Karpas-422 (cell line): ENCODE measurements around the gene RFTN1. TPM values are rescaled to one million over a fixed set of nuclear protein-coding genes. Genes with fewer than 3 reads are reported as not detected.

ENCODE experiments used
- DNase-seq: peaks from one replicate; pipeline ENCODE4 v3.0.0-alpha.2; 2015
- H2AFZ ChIP-seq: fragments of 200-600 bp; sonication (generic); 2 replicates; pipeline ENCODE4 v1.6.1; 2014; ENCODE audit warnings: antibody characterized with exemption, low read length, mixed read lengths
- H3K27ac ChIP-seq: fragments of 200-600 bp; sonication (generic); 2 replicates; pipeline ENCODE4 v1.5.1; 2014; ENCODE audit warnings: mild to moderate bottlenecking, low read length, moderate library complexity
- H3K27me3 ChIP-seq: fragments of 200-600 bp; sonication (generic); 2 replicates; pipeline ENCODE4 v1.6.1; 2014; ENCODE audit warnings: low read length, mixed read lengths
- H3K36me3 ChIP-seq: fragments of 200-600 bp; sonication (generic); 2 replicates; pipeline ENCODE4 v1.6.1; 2014; ENCODE audit warnings: low read length, mixed read lengths; ENCODE audit not compliant: insufficient read depth
- H3K4me1 ChIP-seq: fragments of 200-600 bp; sonication (generic); 2 replicates; pipeline ENCODE4 v1.6.1; 2014; ENCODE audit warnings: mild to moderate bottlenecking, low read length, mixed read lengths
- H3K4me2 ChIP-seq: fragments of 200-600 bp; sonication (generic); 2 replicates; pipeline ENCODE4 v1.6.1; 2014; ENCODE audit warnings: low read length, low read depth, mild to moderate bottlenecking; ENCODE audit not compliant: poor library complexity, severe bottlenecking
- H3K4me3 ChIP-seq: fragments of 200-600 bp; sonication (generic); 2 replicates; pipeline ENCODE4 v1.5.1; 2014; ENCODE audit warnings: mild to moderate bottlenecking, antibody characterized with exemption, low read length, mixed read lengths
- H3K79me2 ChIP-seq: fragments of 200-600 bp; sonication (generic); 2 replicates; pipeline ENCODE4 v1.6.1; 2014; ENCODE audit warnings: mild to moderate bottlenecking, low read length, mixed read lengths
- H3K9ac ChIP-seq: fragments of 200-600 bp; sonication (generic); 2 replicates; pipeline ENCODE4 v1.6.0; 2014; ENCODE audit warnings: low read length
- H3K9me2 ChIP-seq: fragments of 200-600 bp; sonication (generic), shearing (Covaris generic); replicated peaks from 2 replicates; pipeline ENCODE4 v1.6.0; 2014; ENCODE audit warnings: mild to moderate bottlenecking, low read length, moderate library complexity; ENCODE audit not compliant: insufficient read depth
- H3K9me3 ChIP-seq: fragments of 300-700, 200-600 bp; sonication (generic); 2 replicates; pipeline ENCODE4 v1.6.1; 2014; ENCODE audit warnings: low read length, mixed read lengths
- H4K20me1 ChIP-seq: fragments of 200-600 bp; sonication (generic); 2 replicates; pipeline ENCODE4 v1.6.1; 2014; ENCODE audit warnings: mild to moderate bottlenecking, antibody characterized with exemption, low read length, low read depth; ENCODE audit not compliant: insufficient read depth
- total RNA-seq: library from RNA; depleted of rRNA; stranded (reverse); fragments of >200 nt; shearing (Covaris generic); gene quantifications from 2 replicates; pipeline ENCODE4 v1.2.3, GENCODE V29; 2014; ENCODE audit warnings: low replicate concordance

The RFTN1 gene
- total RNA-seq, 1 experiment from 2014 or later, result 291 TPM

DNA sequence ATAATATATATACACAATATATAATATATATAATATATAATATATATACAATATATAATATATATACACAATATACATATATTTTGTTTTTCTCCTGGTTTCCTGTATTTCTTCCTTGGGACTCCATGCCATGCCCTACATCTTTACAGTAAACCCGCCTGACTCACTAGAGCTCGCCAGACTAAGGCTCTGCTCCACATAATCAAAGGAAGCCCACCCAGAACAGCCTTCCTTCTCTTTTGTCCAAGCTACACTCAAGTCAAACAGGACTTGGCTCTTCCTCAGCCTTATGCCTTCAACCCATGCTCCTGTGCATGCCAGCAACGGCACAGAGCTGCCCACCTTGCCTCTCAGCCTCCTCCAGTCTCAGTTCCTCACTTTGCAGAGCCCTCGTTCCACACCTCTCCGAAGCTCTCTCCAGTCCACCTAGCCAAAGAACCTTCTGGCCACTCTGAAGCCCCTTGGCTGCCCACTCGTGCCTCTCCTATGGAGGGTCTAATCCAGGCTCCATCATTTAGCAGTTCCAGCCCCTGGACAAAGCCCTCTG, 109.1 kb downstream of the RFTN1 start:
- Histone ChIP-seq H3K4me2 (no peak overlapping the region), H3K9me2 (no peaks in the 10 kb centered on the region), H3K4me1 (peaks cover 56% of the 10 kb centered on the region), H3K79me2 (peaks cover 90% of the 10 kb centered on the region), H3K27ac (peak overlapping the region; percentile 72; the same call in 1 of the 2 replicates), H3K9me3 (no peaks in the 10 kb centered on the region), H3K27me3 (no peaks in the 10 kb centered on the region), H2AFZ (no peak overlapping the region), H3K9ac (no peak overlapping the region), H4K20me1 (peaks cover 7% of the 10 kb centered on the region; the same call in 1 of the 2 replicates), H3K4me3 (no peak overlapping the region), H3K36me3 (peaks cover 73% of the 10 kb centered on the region)
- no peak for DNase-seq

- Histone ChIP-seq H3K4me3 (no peak overlapping the region), H3K27ac (peak overlapping the region; percentile 46), H3K9me3 (no peaks in the 10 kb centered on the region), H3K79me2 (peaks cover 88% of the 10 kb centered on the region), H3K4me2 (no peak overlapping the region), H3K9ac (no peak overlapping the region), H3K36me3 (peaks cover 63% of the 10 kb centered on the region), H3K9me2 (no peaks in the 10 kb centered on the region), H2AFZ (no peak overlapping the region), H3K4me1 (peaks cover 38% of the 10 kb centered on the region), H4K20me1 (peaks cover 7% of the 10 kb centered on the region; the same call in 1 of the 2 replicates), H3K27me3 (no peaks in the 10 kb centered on the region)
- DNase-seq, result no peak
Observed at GRCh38 chr3:16402451-16402850, 111.0 kb downstream of the RFTN1 start.

DNA sequence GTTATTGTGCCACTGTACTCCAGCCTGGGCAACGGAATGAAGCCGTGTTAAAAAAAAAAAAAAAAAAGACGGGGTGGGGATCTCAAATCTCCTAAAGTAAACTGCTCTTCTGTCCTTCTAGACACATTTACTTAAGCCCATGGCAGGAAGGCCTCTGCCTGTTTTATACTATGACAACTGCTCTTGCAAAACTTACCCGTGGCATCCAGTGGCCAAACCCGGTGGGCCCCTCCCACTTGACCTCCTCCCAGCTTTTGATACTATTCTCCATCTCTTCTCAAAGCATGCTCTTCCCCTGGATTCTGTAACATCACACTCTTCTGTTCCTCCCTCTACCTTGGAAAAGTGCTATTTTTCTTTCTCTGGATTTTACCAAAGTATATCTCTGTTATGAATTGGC, 112.2 kb downstream of the RFTN1 start:
- Histone ChIP-seq H2AFZ (no peak overlapping the region), H3K9me2 (no peaks in the 10 kb centered on the region), H3K9ac (no peak overlapping the region), H3K79me2 (peaks cover 88% of the 10 kb centered on the region), H4K20me1 (peaks cover 7% of the 10 kb centered on the region; the same call in 1 of the 2 replicates), H3K4me3 (no peak overlapping the region), H3K4me2 (no peak overlapping the region), H3K36me3 (peaks cover 61% of the 10 kb centered on the region), H3K27me3 (no peaks in the 10 kb centered on the region), H3K27ac (0 out of 2 replicates have a peak overlapping the region, but pooled peaks have one; percentile 46), H3K4me1 (peaks cover 28% of the 10 kb centered on the region), H3K9me3 (no peaks in the 10 kb centered on the region)
- DNase-seq, result no peak

- no peaks in the 10 kb centered on the region for H3K9me2 ChIP-seq
- no peak overlapping the region for H3K4me3 ChIP-seq
- no peak overlapping the region for H2AFZ ChIP-seq
- no peak overlapping the region for H3K4me2 ChIP-seq
- H3K9me3 ChIP-seq, result no peaks in the 10 kb centered on the region
- no peak for DNase-seq
- H3K4me1 ChIP-seq, result peaks cover 19% of the 10 kb centered on the region
- peak overlapping the region; percentile 34 for H3K27ac ChIP-seq
- peaks cover 7% of the 10 kb centered on the region; the same call in 1 of the 2 replicates for H4K20me1 ChIP-seq
- H3K36me3 ChIP-seq, result peaks cover 60% of the 10 kb centered on the region
- H3K79me2 ChIP-seq, result peaks cover 88% of the 10 kb centered on the region
- no peak overlapping the region for H3K9ac ChIP-seq
- no peaks in the 10 kb centered on the region for H3K27me3 ChIP-seq
Observed at GRCh38 chr3:16400106-16400931, 113.2 kb downstream of the RFTN1 start.

DNA sequence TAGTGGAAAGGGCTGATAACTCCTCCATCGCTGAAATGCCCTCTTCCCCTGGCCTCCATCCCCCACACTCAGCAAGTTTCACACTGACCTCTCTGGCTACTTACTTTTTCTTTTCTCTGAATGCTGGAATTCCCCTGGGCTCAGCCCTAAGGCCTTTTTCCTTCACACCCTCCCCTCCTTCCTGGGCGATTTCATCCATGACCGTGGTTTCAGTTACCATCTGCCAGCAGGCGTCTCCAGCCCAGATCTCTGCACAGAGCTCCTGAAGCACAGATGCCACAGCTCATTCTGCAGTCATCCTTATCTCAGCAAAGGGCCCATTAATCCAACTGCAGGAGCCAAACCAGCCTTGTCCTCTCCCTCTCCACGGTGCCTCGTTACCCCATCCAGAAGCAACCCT, 114.0 kb downstream of the RFTN1 start:
- Histone ChIP-seq H2AFZ (no peak overlapping the region), H3K79me2 (peaks cover 87% of the 10 kb centered on the region), H3K27ac (peak overlapping the region; percentile 34), H3K4me2 (no peak overlapping the region), H4K20me1 (peaks cover 5% of the 10 kb centered on the region; the same call in 1 of the 2 replicates), H3K9me2 (no peaks in the 10 kb centered on the region), H3K27me3 (no peaks in the 10 kb centered on the region), H3K36me3 (peaks cover 60% of the 10 kb centered on the region), H3K4me3 (no peak overlapping the region), H3K9ac (no peak overlapping the region), H3K4me1 (peaks cover 22% of the 10 kb centered on the region), H3K9me3 (no peaks in the 10 kb centered on the region)
- no peak for DNase-seq

- peaks cover 93% of the 10 kb centered on the region for H3K79me2 ChIP-seq
- peaks cover 4% of the 10 kb centered on the region; the same call in 1 of the 2 replicates for H4K20me1 ChIP-seq
- peaks cover 22% of the 10 kb centered on the region for H3K4me1 ChIP-seq
- no peak overlapping the region for H3K4me2 ChIP-seq
- H3K4me3 ChIP-seq, result no peak overlapping the region
- no peak overlapping the region for H3K9ac ChIP-seq
- peak overlapping the region; percentile 34 for H3K27ac ChIP-seq
- H3K9me2 ChIP-seq, result no peaks in the 10 kb centered on the region
- H3K9me3 ChIP-seq, result no peaks in the 10 kb centered on the region
- H2AFZ ChIP-seq, result no peak overlapping the region
- peaks cover 65% of the 10 kb centered on the region for H3K36me3 ChIP-seq
- no peak for DNase-seq
- no peaks in the 10 kb centered on the region for H3K27me3 ChIP-seq
Observed at GRCh38 chr3:16398648-16399047, 114.9 kb downstream of the RFTN1 start.

- H3K4me3 ChIP-seq, result no peak overlapping the region
- H4K20me1 ChIP-seq, result no peaks in the 10 kb centered on the region
- H3K9me3 ChIP-seq, result no peaks in the 10 kb centered on the region
- peak overlapping the region; percentile 66 for H3K27ac ChIP-seq
- no peaks in the 10 kb centered on the region for H3K9me2 ChIP-seq
- peaks cover 61% of the 10 kb centered on the region for H3K36me3 ChIP-seq
- H3K27me3 ChIP-seq, result no peaks in the 10 kb centered on the region
- peaks cover 94% of the 10 kb centered on the region for H3K79me2 ChIP-seq
- DNase-seq, result no peak
- no peak overlapping the region for H3K4me2 ChIP-seq
- H3K9ac ChIP-seq, result no peak overlapping the region
- no peak overlapping the region for H2AFZ ChIP-seq
- H3K4me1 ChIP-seq, result peaks cover 28% of the 10 kb centered on the region
Observed at GRCh38 chr3:16396202-16396601, 117.3 kb downstream of the RFTN1 start.

- H2AFZ ChIP-seq, result no peak overlapping the region
- DNase-seq, result no peak
- peaks cover 94% of the 10 kb centered on the region for H3K79me2 ChIP-seq
- H3K9me2 ChIP-seq, result no peaks in the 10 kb centered on the region
- no peak overlapping the region for H3K4me2 ChIP-seq
- H3K4me3 ChIP-seq, result no peak overlapping the region
- no peaks in the 10 kb centered on the region for H3K9me3 ChIP-seq
- H3K4me1 ChIP-seq, result peaks cover 35% of the 10 kb centered on the region
- peaks cover 60% of the 10 kb centered on the region for H3K36me3 ChIP-seq
- no peaks in the 10 kb centered on the region for H3K27me3 ChIP-seq
- H3K27ac ChIP-seq, result peak overlapping the region; percentile 55
- H3K9ac ChIP-seq, result no peak overlapping the region
- no peaks in the 10 kb centered on the region for H4K20me1 ChIP-seq
Observed at GRCh38 chr3:16395212-16395611, 118.3 kb downstream of the RFTN1 start.
